Panc1 (cell line): Measurements from ENCODE around the gene SMAD7. TPM values are rescaled to one million over a fixed set of nuclear protein-coding genes. Genes with fewer than 3 reads are reported as not detected.

Experiments
- ATAC-seq: fragments of 200-7000 bp; cut with Tn5 transposase; 2 replicates; pipeline ENCODE4 v1.9.1; 2020; ENCODE audit warnings: mild to moderate bottlenecking, moderate library complexity
- BruUV-seq: library from RNA; stranded (reverse); fragments of 400-500 nt; replicated peaks from 2 replicates; lab custom pipeline; 2021; lab: Mats Ljungman, UMichigan
- CTCF ChIA-PET: fragments of 300-600 bp; sonication (Branson Sonifier 250); formaldehyde crosslinking; loops from one replicate; lab custom pipeline; 2022; ENCODE audit warnings: antibody characterized with exemption; lab: Charles Lee
- POLR2A ChIA-PET: fragments of 300-600 bp; sonication (Branson Sonifier 250); formaldehyde crosslinking; loops from one replicate; lab custom pipeline; 2022; ENCODE audit warnings: antibody characterized with exemption; lab: Charles Lee
- DNase-seq: peaks from one replicate; pipeline ENCODE4 v3.0.0-alpha.2; 2010; ENCODE audit warnings: low read depth, low spot score
- H3K27ac ChIP-seq: 2 replicates; pipeline ENCODE4 v1.5.1; 2011; ENCODE audit warnings: mild to moderate bottlenecking, low read length, inconsistent platforms
- H3K27me3 ChIP-seq: fragments of 200-500 bp; sonication (Bioruptor generic); 2 replicates; pipeline ENCODE4 v1.6.0; 2014; ENCODE audit warnings: low read length, inconsistent platforms; ENCODE audit not compliant: control insufficient read depth, insufficient read depth
- H3K36me3 ChIP-seq: fragments of 200-500 bp; sonication (Bioruptor generic); 2 replicates; pipeline ENCODE4 v1.5.1; 2014; ENCODE audit warnings: inconsistent platforms, mild to moderate bottlenecking, low read length, moderate library complexity; ENCODE audit not compliant: control insufficient read depth, insufficient read depth
- H3K4me1 ChIP-seq: 2 replicates; pipeline ENCODE4 v1.5.1; 2011; ENCODE audit warnings: inconsistent platforms, mild to moderate bottlenecking, low read length, moderate library complexity; ENCODE audit not compliant: control insufficient read depth, insufficient read depth
- H3K4me3 ChIP-seq, 2 experiments: 2 replicates each; pipeline ENCODE4 v1.5.1; 2011 to 2012; ENCODE audit warnings: low read depth in 2 of 2, low read length in 2 of 2, mild to moderate bottlenecking in 2 of 2, inconsistent platforms in 1 of 2, moderate library complexity in 1 of 2
- H3K9me3 ChIP-seq: fragments of 200-500 bp; sonication (Bioruptor generic); 2 replicates; pipeline ENCODE4 v1.5.1; 2014; ENCODE audit warnings: low read depth, mild to moderate bottlenecking, inconsistent platforms, low read length, moderate library complexity; ENCODE audit not compliant: control insufficient read depth, insufficient read depth
- CTCF ChIP-seq: fragments of 450-650 bp; IDR thresholded peaks from 2 replicates; pipeline ENCODE4 v1.5.1; 2017; ENCODE audit warnings: mild to moderate bottlenecking
- POLR2AphosphoS5 ChIP-seq: IDR thresholded peaks from 2 replicates; pipeline ENCODE4 v1.6.1; 2012; ENCODE audit warnings: mild to moderate bottlenecking, low read depth, low read length, moderate library complexity
- REST ChIP-seq, 2 experiments: IDR thresholded peaks; 2 replicates each; pipeline ENCODE4 v1.6.1; 2011 to 2012; ENCODE audit warnings: low read depth in 2 of 2, control low read depth in 1 of 2, low read length in 1 of 2, mild to moderate bottlenecking in 1 of 2, moderate library complexity in 1 of 2; ENCODE audit not compliant: insufficient read depth in 1 of 2
- SIN3A ChIP-seq: IDR thresholded peaks from 2 replicates; pipeline ENCODE4 v1.6.1; 2012; ENCODE audit warnings: low read depth, mild to moderate bottlenecking, low read length, moderate library complexity, borderline replicate concordance; ENCODE audit not compliant: insufficient read depth
- TCF7L2 ChIP-seq: IDR thresholded peaks from 2 replicates; pipeline ENCODE4 v1.6.1; 2011; ENCODE audit warnings: mild to moderate bottlenecking, low read depth, low read length, inconsistent platforms
- in situ Hi-C: cut with HindIII; loops from 2 replicates; pipeline ENCODE4 v1.10.0; 2016; ENCODE audit warnings: low sequenced_read_pairs, low pct_unique_long_range_greater_than_20kb
- intact Hi-C: fragments of 100-400 bp; cut with micrococcal nuclease; formaldehyde crosslinking; loops from one replicate; pipeline ENCODE4 v1.10.0; 2022; ENCODE audit not compliant: unreplicated experiment
- total RNA-seq: library from RNA; stranded (reverse); gene quantifications from one replicate; pipeline ENCODE4 v1.2.1, GENCODE V29; 2021; ENCODE audit not compliant: unreplicated experiment

The SMAD7 gene
- total RNA-seq, 1 experiment from 2014 or later, result 21.3 TPM

- ChIA-PET CTCF (interaction anchor here (0.6 kb wide), 1 partner anchor 70 kb away, joined by 3 read pairs; no protein-coding TSS in a partner anchor), POLR2A (no interaction called here)
- in situ Hi-C loops, result no loop called here
- no peaks in the 10 kb centered on the region for H3K9me3 ChIP-seq
- H3K36me3 ChIP-seq, result no peaks in the 10 kb centered on the region
- no TSS peak for BruUV-seq
- intact Hi-C loops, result no loop called here
- no peaks in the 10 kb centered on the region for H3K27me3 ChIP-seq
- ATAC-seq (0 out of 2 replicates have a peak, but pooled peaks have one; percentile 54), DNase-seq (no peak)
- peaks cover 5% of the 10 kb centered on the region for H3K4me1 ChIP-seq
- TF ChIP-seq TCF7L2 (no peak), CTCF (peak; percentile 48)
- no peak overlapping the region for H3K4me3 ChIP-seq
- no peak overlapping the region for H3K27ac ChIP-seq
Observed at GRCh38 chr18:48913201-48913600, 37.6 kb downstream of the SMAD7 start.

GRCh38 chr18:48910972-48911545 is 39.7 kb downstream of the SMAD7 start:
- Histone ChIP-seq H3K27ac (no peak overlapping the region), H3K4me3 (no peak overlapping the region), H3K9me3 (no peaks in the 10 kb centered on the region), H3K36me3 (no peaks in the 10 kb centered on the region; the same call in 1 of the 2 replicates), H3K4me1 (no peaks in the 10 kb centered on the region), H3K27me3 (no peaks in the 10 kb centered on the region)
- BruUV-seq, result no TSS peak
- DNase-seq (no peak), ATAC-seq (no peak)
- in situ Hi-C loops (no loop called here), intact Hi-C loops (no loop called here)
- CTCF ChIA-PET, result no interaction called here
- POLR2A ChIA-PET, result no interaction called here
- TF ChIP-seq POLR2AphosphoS5 (no peak), CTCF (no peak), SIN3A (no peak), TCF7L2 (no peak), REST (IDR thresholded peaks at IDR 0.05; ENCODE audit: insufficient read depth in 1 of 2, low read depth in 2 of 2, low read length in 1 of 2) (no peak)
